Stimulated activated CD4-positive, alpha-beta T cell treated with anti-CD3 and anti-CD28 coated beads, TNF-alpha, amount 100 ng/mL, for 48 hours (primary cell): ENCODE results near the gene PITX1.

Source experiments
- DNase-seq, 3 donors: peaks; one replicate each; pipeline ENCODE4 v3.0.0-alpha.2; 2020; ENCODE audit warnings: low read depth in 3 of 3

PITX1 gene

DNA sequence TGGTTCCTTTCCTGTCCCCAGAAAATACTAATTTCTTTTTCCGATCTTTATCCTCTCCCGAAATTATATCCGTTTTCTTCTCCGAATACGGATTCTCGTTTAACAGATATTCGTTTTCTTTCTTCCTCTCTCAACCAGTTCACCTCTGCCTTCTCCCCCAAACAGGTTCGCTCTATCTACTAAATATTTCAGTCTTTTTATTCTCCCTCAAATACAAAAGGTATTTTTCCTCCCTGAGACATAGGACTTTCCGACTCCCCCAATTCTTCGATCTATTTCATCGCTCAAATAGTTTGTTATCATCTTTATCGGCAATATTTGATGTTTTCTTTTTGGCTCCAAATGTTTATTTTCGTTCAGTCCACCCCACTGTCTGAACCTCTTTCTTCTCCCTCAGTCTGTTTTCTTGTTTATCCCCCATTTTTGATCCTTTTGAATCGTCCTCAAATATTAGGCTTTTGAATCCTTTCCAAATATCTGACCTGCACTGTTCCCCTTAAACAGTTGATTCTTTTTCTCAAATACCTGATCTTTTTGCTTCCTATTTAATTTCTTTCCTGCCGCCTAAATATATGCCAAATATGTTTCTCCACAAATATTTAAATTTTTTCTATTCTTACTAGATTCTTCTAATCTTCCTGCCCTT lies 4.4 kb downstream of the PITX1 start:
- DNase-seq = no peak

DNA sequence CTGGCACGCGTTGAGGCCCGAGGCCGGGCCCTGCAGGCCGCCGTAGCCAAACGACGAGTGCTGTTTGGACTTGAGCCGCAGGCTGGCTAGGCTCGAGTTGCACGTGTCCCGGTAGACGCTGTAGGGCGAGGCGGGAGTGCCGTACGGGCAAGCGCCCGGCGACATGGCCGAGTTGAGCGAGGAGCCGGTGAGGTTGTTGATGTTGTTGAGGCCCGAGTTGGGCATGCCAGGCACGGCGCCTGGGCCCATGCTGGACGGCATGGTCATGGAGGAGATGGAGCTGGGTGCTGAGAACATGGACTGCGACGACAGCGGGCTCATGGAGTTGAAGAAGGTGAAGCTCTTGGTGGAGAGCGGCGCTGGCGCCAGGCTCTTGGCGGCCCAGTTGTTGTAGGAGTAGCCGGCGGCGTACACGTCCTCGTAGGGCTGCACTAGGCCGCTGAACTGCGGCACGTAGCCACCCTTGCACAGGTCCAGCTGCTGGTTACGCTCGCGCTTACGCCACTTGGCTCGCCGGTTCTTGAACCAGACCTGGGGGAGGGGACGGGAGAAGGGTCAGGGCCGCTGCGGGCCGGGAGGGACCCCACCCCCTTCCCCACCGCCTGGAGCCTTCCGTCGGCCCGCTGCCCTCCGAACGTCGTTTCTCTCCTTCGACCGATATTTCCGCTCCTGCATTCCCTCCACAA lies 5.1 kb downstream of the PITX1 start:
- DNase-seq = no peak

DNA sequence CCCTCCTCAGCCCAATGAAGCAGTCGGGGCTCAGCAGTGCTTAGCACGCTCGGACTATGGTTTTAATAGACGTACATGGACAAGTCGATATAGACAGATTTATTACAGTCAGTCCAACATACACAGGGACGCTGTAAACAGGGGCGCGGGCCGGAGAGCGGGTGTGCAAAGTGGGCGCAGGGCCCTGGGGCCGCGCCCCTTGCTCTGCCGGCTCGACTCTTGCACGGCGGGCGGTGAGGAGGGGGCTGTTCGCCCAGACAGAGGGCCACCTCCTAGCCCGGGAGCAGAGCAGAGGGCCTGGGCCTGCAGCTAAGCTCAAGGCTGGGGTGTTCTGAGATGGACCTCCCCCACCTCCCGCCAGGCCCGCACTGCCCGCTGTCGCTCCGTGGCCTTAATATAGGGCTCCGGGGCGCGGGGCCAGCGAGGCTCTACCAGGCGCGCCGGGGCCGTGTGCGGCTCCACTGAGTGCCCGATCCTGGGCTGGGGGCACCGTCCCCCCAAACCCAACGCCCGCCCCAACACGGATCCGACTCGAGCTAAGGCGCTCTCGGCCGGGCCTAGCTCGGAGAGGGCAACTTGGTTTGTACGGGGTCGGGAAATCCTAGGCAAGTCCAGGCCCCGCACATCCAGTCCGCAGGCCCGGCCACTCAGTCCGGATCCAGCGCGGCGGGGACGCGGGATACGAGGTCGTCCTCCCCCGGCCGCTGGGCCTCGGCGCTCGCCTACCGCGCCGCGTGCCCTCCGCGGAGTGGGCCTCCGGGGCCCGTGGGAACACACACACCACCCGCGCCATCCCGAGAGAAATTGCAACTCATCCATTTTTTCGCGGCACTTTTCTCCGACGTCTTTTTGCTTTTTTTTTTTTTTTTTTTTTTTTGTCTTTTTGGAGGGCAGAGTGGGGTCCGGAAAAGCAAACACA lies 6.1 kb downstream of the PITX1 start:
- DNase-seq = no peak

DNA sequence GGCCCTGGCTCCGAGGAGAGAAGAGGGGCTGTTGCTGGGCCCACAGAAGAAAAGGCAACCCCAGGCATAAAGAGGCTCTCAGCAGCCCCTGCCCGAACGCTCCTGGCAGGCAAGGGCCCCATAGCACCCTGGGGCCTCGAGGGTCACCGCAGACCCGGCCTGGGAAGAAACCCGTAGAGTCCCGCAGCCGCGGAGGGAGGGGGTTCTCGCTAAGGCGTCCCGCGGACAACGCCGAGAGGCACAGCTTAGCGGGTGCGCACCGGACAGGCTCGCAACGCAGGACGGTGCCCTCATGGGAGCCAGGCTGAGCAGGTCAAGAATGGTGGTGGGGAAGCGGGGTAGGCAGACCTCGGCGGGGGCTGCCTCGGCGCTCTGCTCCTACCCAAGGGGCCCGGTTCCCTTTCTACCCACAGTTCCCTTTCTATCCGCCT lies 6.7 kb downstream of the PITX1 start:
- DNase-seq = no peak

DNA sequence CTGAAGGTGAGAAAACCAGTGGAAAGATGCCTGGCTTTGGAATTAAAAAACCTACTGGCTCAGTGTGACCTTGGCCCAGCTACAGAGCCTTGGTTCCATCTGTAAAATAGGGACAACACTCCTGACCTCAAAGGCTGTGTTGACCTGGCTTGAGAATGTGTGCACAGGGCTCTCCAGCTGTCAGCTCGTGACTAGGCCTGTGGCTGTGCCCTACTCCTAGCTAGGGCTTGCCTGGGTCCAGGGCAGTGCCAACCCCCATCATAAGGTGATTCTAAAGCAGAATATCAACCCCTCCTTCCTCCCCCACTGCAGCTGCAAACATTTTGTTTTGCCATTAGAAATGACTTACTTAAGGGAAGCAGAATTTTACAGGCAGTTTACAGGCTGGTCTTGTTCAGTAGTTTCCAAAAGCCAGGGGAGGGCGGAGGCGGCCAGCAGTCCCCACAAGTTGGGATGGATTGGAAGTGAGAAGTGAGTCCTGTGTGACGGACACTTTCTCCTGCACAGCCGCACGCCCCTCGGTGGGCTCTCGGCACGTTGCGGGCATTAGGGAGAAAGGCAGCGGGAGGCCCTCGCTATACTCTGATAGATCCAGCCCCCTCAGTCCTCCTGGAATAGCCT lies 7.3 kb downstream of the PITX1 start:
- DNase-seq = no peak

DNA sequence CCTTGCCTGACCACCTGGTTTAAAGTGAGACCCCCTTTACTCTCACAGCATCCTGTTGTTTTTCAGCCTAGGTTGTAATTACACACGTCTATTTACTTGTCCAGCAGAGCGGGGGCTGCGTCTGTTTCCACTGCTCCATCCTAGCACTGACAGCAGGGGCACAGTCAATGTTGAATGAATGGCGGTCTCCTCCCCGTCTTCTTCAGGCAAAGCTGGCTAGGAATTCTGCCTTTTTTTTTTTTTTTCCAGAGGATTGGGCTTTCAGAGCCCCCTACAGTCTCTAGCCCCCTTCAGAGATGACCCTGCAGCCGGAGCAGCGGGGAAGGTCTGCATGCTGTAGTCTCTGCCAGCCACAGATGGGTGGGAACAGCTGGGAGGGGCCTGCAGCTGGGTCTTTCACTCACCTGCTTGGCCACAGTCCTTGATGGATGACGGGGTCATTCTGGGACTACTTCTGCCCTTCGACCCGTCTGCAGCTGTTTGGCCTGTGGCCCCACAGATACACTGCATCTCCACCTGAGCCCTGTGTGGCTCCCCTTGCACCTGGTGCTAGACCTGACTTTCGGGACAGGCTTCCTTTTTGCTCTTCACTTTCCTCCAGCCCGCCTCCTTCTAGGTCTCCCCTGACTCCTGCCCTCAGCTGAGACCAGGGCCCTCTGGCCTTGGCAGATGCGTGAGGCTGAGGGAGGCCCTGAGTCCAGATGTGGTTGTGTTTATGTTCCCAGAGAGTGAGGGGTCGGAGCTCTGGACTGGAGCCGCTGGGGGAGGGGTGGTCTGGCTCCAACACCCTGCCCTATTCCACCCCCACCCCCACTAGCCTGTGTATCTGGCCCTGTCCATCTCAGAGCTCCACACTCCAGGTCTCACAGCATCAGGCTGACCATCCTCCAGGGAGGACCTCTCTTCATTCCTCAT lies 8.0 kb downstream of the PITX1 start:
- DNase-seq = no peak

DNA sequence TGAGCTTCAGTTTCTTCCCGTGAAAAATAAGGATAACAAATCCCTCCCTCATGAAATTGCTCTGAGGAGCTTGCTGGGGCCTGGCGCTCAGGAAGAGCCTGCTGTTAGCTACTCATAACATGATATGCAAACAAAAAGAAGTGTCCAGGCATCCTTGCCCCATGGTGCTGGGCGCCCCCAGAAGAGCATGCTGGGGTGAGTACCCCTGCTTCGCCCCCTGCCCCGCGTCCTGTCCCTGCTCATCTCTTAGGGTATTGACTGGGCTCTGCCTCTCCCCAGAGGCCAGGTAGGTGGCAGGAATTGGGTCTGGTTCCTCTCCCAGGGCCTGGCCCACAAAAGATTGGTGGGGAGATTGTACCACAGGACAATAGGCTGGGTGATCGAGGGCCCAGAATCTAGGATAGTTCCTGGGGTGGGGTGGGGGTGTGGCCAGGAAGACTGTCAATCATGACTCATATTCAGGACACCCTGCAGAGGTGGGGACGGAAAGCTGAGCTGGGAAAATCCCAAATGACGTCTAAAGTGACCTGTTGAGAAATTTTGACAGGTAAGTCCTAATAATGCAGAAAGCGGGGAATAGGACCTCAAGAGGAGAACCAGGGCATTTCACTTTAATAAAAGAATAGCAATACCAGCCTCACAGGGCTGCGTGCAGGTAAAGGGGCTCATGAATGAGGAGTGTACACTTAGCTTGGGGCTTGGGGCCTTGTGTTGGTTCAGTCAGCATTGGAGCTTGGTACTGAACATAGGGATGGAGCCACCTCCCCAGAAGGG lies 8.9 kb downstream of the PITX1 start:
- no peak for DNase-seq

DNA sequence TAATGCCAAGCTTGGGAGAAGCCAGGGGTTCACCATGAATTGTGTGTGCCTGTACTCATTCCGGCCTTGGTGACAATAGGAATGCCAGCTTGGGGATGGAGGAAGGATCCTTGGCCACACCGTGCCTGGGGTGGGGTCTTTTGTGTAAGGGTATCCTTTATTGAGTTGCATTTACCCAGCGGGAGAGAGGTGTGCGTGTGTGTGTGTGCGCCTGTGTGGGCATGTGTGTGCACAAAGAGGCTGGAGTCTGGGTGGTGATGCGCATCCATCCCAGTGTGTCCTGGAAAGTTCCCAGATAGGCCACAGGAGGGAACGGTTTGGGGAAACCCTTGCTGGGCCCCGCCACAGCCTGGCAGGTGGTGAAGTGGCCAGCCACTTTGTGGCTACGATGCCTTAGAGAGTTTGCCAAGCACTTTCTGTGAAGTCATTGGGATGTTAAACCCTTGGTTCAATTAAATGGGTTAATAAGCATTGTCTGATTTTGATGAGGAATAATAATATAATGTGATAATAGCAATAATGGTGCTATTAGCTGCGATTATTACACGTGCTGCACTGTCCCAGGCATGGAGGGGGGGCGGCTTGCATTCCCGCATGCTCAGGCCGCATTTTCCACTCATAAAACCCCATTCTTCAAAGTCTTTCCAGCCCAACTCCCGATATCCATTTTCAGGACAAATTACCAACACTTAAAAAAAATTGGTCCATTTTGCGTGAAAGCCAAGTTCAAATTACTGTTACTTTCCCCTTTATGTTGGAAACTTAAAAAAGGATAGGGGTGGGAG lies 13.7 kb downstream of the PITX1 start:
- no peak for DNase-seq

DNA sequence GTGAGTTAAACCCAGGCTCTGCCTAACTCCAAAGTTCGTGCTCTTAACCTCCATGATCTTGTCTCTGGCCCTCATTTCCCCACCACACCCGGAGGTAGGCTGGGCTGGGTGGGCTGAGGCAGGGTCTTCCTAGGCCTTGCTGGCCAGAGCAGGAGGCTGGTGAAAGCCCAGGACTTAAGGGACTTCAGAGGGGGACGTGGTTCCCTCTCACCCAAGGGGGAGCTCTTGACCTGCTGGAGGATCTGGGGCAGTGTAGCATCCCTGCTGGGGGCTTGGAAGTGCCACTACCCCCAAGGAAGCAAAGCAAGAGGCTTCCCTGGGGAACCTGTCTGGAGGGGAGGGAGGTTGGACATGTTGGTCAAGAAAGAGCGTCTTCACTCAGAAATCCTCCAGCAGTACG lies 14.7 kb downstream of the PITX1 start:
- DNase-seq = no peak

DNA sequence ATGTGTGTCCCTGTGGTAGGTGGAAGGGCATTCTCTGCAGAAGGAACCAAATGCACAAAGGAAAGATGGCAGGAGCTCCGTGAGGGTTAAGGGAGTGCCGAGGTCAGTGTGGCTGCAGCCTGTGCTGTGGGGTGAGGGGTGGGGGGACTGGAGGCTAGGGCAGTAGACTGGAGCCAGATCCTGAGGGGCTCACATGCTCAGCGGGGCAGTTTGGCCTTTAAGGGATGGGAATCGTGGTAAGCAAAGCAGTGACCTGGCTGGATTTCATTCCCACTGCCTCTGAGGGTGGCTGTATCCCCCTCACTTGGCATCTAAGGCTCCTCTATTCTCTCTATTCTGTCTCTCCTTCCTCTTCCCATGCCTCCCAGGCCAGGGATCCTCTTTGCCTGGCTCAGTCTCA lies 15.6 kb downstream of the PITX1 start:
- no peak for DNase-seq

DNA sequence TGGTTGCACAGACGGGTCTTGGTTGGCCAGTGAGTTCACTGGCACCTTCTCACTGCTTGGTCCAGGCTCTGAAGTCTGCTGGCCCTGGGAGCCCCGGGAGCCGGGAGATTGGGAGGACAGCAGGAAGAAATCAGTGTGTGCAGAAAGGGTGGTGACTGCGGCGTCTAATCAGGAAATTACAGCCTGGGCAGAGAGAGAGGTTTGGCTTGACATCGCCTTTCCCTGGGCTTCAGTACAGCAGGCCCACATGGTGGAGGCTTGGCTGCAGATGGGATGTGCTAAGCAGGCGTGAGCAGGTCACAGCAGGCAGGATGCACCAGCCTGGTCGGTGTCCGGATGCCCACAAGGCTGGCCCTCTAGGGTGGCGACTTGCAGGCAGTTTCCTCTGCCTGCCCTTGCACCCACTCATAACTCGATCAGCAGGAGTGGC lies 17.2 kb downstream of the PITX1 start:
- no peak for DNase-seq

DNA sequence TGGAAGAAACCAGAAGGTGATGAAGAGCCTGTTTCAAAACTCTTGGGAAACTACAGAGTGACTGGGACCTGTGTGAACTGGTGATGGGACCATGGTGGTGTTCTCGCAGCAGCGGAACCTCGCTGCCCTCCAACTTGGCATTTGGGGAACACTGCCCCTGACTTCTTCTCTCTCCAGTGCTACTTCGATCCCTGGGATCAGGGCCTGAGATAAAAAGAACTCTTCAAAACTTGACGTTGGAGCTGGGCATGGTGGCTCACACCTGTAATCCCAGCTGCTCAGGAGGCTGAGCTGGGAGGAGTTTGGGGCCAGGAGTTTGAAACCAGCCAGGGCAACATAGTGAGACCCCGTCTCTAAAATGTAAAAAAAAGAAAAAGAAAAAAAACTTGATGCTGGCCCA lies 18.1 kb downstream of the PITX1 start:
- no peak for DNase-seq

DNA sequence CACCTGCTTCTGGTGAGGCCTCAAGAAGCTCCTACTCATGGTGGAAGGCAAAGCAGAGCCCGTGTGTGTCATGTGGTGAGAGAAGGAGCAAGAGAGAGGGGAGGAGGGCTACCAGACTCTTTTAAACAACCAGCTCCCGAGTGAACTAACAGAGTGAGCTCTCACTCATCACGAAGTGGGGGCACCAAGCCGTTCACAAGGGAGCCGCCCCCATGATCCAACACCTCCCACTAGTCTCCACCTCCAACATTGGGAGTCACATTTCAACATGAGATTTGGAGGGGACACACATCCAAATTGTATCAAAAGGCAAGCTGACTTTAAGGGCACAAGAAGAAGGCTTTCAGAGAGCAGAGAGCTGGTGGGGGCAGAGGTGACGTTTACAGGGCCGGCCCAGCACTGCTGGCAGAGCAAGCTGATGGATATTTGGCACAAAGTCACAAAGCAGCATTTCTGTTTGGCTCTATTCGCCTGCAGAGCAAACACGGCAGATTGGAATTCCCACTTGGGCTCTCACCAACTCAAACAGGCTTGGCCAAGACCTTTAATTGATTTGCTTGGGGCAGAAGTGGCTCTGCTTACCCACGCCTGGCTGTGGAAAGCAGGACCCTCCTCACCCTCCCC lies 20.0 kb downstream of the PITX1 start:
- DNase-seq = no peak

DNA sequence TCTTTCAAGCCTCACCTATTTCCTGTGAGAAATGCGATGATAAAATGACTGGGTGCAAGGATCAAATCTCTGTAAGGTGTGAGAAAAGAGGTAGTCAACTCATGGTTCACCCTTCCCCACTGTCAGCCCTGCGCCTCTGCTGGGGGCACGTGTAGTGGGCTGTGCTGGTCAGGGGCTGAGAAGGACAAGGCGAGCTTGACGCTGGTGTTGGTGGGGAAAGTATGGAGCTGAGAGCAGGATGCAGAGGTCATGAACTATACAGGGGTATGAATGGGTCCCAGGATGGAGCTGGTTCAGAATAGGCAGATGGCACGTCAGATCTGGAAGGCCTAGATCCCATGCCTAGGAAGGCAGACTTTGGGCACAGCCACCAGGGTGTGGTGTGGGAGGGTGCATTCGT lies 20.6 kb downstream of the PITX1 start:
- DNase-seq = no peak

DNA sequence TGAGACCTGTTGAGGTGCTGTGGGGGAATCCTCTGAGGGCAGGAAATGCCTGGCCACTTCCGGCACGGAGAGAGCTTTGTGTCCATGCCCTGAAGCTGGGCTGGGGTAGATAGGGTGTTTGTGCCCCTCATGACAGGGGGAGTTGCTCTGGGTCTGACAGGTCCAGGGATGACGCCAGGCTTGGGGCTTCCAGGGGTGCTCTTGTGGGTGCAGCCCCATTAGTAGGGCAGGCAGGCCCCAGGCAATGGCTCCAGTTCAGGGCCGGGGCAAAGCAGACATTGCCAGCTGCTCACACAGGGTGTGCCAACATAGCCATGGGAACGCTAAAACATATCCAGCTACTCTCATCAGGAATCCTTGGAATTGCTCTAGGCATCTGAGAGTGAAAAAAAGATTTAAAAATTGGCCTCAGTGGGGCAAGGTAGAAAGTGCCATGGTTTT lies 21.1 kb downstream of the PITX1 start:
- no peak for DNase-seq

DNA sequence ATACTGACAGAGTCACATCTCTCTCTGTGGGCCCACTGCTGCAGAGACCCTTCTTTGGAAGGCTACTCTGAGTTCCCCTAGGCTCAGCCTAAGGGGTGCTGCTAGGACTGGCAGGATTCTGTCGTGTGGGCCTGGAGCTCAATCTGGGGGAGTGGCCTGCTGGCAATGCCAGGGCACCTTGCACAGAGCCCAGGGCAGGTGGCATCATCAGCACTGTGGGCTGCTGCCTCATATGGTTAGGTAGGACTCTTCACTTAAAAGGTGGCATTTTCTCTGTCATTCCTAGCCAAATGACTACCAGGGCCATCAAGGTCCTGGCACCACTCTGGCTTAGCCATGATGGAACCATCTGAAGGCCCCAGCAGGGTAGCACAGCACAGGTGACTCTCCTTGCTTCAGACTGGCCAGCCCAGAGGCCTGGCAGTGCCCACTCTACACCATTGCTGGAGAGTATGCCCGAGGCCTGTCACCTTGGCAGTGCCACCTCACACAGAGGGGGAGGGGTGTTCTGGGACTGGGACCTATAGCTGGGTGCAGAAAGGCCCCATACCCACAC lies 21.9 kb downstream of the PITX1 start:
- DNase-seq = no peak

DNA sequence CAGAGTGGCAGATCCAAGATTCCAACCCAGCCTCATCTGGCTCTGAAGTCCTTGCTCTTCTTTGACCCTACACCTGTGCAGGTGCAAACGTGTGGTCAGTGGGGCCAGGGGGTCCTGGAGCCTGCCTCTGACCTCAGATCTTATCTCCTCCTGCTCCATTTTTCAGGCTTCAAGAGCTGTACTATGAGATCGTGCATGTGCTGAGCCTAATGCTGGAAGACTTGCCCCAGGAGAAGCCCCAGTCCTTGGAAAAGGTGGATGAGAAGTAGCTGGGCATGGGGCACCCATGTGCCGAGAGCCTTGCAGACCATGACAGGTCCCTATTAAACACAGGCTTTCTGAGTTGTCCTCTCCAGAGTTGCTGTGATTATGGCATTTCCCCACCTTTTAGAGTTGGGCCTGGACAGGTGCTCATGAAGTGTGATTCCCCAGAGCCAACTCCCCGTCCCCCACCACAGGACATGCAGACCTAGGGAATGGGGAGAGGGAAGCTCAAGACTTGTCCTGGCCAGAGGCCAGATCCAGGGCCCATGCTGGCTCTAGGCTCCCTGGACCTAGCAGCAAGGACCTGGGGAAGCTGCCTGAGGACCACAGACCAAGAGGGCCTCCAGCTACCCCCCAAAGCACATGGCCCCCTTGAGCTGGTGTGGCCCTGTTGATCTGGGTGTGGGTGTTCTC lies 22.5 kb downstream of the PITX1 start:
- no peak for DNase-seq
